T-helper 2 cell treated with Interferon-gamma antibody and Interleukin-4, amounts not matched to agents 5 μg/mL and 100 μg/mL, for 36 hours (primary cell): Measurements from ENCODE around the gene LHX4.

Experiments
- DNase-seq: peaks from one replicate; pipeline ENCODE4 v3.0.0; 2021; ENCODE audit warnings: low spot score
- H3K27ac Mint-ChIP-seq: one replicate; pipeline ENCODE4 v1.8.0; 2021; ENCODE audit warnings: mild to moderate bottlenecking, mixed read lengths
- H3K27me3 Mint-ChIP-seq: one replicate; pipeline ENCODE4 v1.8.0; 2021; ENCODE audit warnings: low read depth, mixed read lengths
- H3K36me3 Mint-ChIP-seq: one replicate; pipeline ENCODE4 v1.8.0; 2021; ENCODE audit warnings: low read depth, mixed read lengths
- H3K4me1 Mint-ChIP-seq: one replicate; pipeline ENCODE4 v1.8.0; 2021; ENCODE audit warnings: low read depth, mixed read lengths
- H3K4me3 Mint-ChIP-seq: one replicate; pipeline ENCODE4 v1.8.0; 2022; ENCODE audit warnings: mild to moderate bottlenecking, moderate library complexity, mixed read lengths
- H3K9me3 Mint-ChIP-seq: one replicate; pipeline ENCODE4 v1.8.0; 2021; ENCODE audit warnings: mixed read lengths

The LHX4 gene

GRCh38 chr1:180258290-180258689, 28.2 kb downstream of the LHX4 start:
- no peaks in the 10 kb centered on the region for H3K27me3 Mint-ChIP-seq
- H3K4me1 Mint-ChIP-seq: no peaks in the 10 kb centered on the region

GRCh38 chr1:180258935-180259334, 28.9 kb downstream of the LHX4 start:
- no peaks in the 10 kb centered on the region for H3K27me3 Mint-ChIP-seq
- no peaks in the 10 kb centered on the region for H3K9me3 Mint-ChIP-seq
- no peak overlapping the region for H3K27ac Mint-ChIP-seq
- H3K4me3 Mint-ChIP-seq: no peak overlapping the region
- H3K36me3 Mint-ChIP-seq: no peaks in the 10 kb centered on the region
- no peaks in the 10 kb centered on the region for H3K4me1 Mint-ChIP-seq
- no peak for DNase-seq

More at GRCh38 chr1:180258290-180258689, 28.2 kb downstream of the LHX4 start:
- H3K4me3 Mint-ChIP-seq: no peak overlapping the region
- H3K27ac Mint-ChIP-seq: no peak overlapping the region
- no peak for DNase-seq
- H3K9me3 Mint-ChIP-seq: no peaks in the 10 kb centered on the region
- no peaks in the 10 kb centered on the region for H3K36me3 Mint-ChIP-seq

- Mint-ChIP-seq H3K4me1 (no peaks in the 10 kb centered on the region), H3K27me3 (no peaks in the 10 kb centered on the region), H3K27ac (no peak overlapping the region), H3K4me3 (no peak overlapping the region), H3K36me3 (no peaks in the 10 kb centered on the region), H3K9me3 (no peaks in the 10 kb centered on the region)
- no peak for DNase-seq
Observed at GRCh38 chr1:180259431-180260338, 29.6 kb downstream of the LHX4 start.

- Mint-ChIP-seq H3K27me3 (no peaks in the 10 kb centered on the region), H3K4me3 (no peak overlapping the region), H3K9me3 (no peaks in the 10 kb centered on the region), H3K27ac (no peak overlapping the region), H3K36me3 (no peaks in the 10 kb centered on the region), H3K4me1 (no peaks in the 10 kb centered on the region)
- no peak for DNase-seq
Observed at GRCh38 chr1:180260541-180260940, 30.5 kb downstream of the LHX4 start.

GRCh38 chr1:180261030-180261429, 31.0 kb downstream of the LHX4 start:
- Mint-ChIP-seq H3K36me3 (no peaks in the 10 kb centered on the region), H3K27me3 (no peaks in the 10 kb centered on the region), H3K4me1 (no peaks in the 10 kb centered on the region), H3K9me3 (no peaks in the 10 kb centered on the region), H3K27ac (no peak overlapping the region), H3K4me3 (no peak overlapping the region)
- DNase-seq: no peak

- H3K36me3 Mint-ChIP-seq: no peaks in the 10 kb centered on the region
- DNase-seq: no peak
- no peaks in the 10 kb centered on the region for H3K4me1 Mint-ChIP-seq
- H3K27me3 Mint-ChIP-seq: no peaks in the 10 kb centered on the region
- no peak overlapping the region for H3K27ac Mint-ChIP-seq
- no peak overlapping the region for H3K4me3 Mint-ChIP-seq
- H3K9me3 Mint-ChIP-seq: no peaks in the 10 kb centered on the region
Observed at GRCh38 chr1:180261524-180262155, 31.6 kb downstream of the LHX4 start.

GRCh38 chr1:180262628-180263488, 32.8 kb downstream of the LHX4 start:
- no peak for DNase-seq
- Mint-ChIP-seq H3K27me3 (no peaks in the 10 kb centered on the region), H3K4me1 (no peaks in the 10 kb centered on the region), H3K36me3 (no peaks in the 10 kb centered on the region), H3K4me3 (no peak overlapping the region), H3K9me3 (no peaks in the 10 kb centered on the region), H3K27ac (no peak overlapping the region)

- H3K4me3 Mint-ChIP-seq: no peak overlapping the region
- no peaks in the 10 kb centered on the region for H3K27me3 Mint-ChIP-seq
- no peak for DNase-seq
- H3K27ac Mint-ChIP-seq: no peak overlapping the region
- H3K4me1 Mint-ChIP-seq: no peaks in the 10 kb centered on the region
- H3K36me3 Mint-ChIP-seq: no peaks in the 10 kb centered on the region
- no peaks in the 10 kb centered on the region for H3K9me3 Mint-ChIP-seq
Observed at GRCh38 chr1:180264595-180264994, 34.5 kb downstream of the LHX4 start.

- H3K9me3 Mint-ChIP-seq: no peaks in the 10 kb centered on the region
- H3K4me1 Mint-ChIP-seq: no peaks in the 10 kb centered on the region
- H3K27me3 Mint-ChIP-seq: no peaks in the 10 kb centered on the region
- no peak for DNase-seq
- H3K27ac Mint-ChIP-seq: no peak overlapping the region
- H3K4me3 Mint-ChIP-seq: no peak overlapping the region
- no peaks in the 10 kb centered on the region for H3K36me3 Mint-ChIP-seq
Observed at GRCh38 chr1:180265201-180265600, 35.1 kb downstream of the LHX4 start.

GRCh38 chr1:180265871-180266270, 35.8 kb downstream of the LHX4 start:
- H3K4me1 Mint-ChIP-seq: no peaks in the 10 kb centered on the region
- no peaks in the 10 kb centered on the region for H3K27me3 Mint-ChIP-seq
- H3K36me3 Mint-ChIP-seq: no peaks in the 10 kb centered on the region
- H3K4me3 Mint-ChIP-seq: no peak overlapping the region
- H3K27ac Mint-ChIP-seq: no peak overlapping the region
- no peak for DNase-seq
- no peaks in the 10 kb centered on the region for H3K9me3 Mint-ChIP-seq

GRCh38 chr1:180266275-180267210, 36.5 kb downstream of the LHX4 start:
- H3K36me3 Mint-ChIP-seq: no peaks in the 10 kb centered on the region
- DNase-seq: no peak
- H3K27me3 Mint-ChIP-seq: no peaks in the 10 kb centered on the region
- no peak overlapping the region for H3K4me3 Mint-ChIP-seq
- H3K4me1 Mint-ChIP-seq: no peaks in the 10 kb centered on the region
- no peaks in the 10 kb centered on the region for H3K9me3 Mint-ChIP-seq
- no peak overlapping the region for H3K27ac Mint-ChIP-seq

GRCh38 chr1:180267211-180267561, 37.1 kb downstream of the LHX4 start:
- no peak for DNase-seq

More at GRCh38 chr1:180267211-180267561, 37.1 kb downstream of the LHX4 start:
- no peaks in the 10 kb centered on the region for H3K9me3 Mint-ChIP-seq
- no peak overlapping the region for H3K27ac Mint-ChIP-seq
- H3K4me1 Mint-ChIP-seq: no peaks in the 10 kb centered on the region
- no peaks in the 10 kb centered on the region for H3K36me3 Mint-ChIP-seq
- no peaks in the 10 kb centered on the region for H3K27me3 Mint-ChIP-seq
- no peak overlapping the region for H3K4me3 Mint-ChIP-seq
